GM12891 (cell line): ENCODE data around the gene WDR7.

Experiments
- POLR2A ChIP-seq: IDR thresholded peaks from 2 replicates; pipeline ENCODE4 v1.6.1; 2011; ENCODE audit warnings: low read depth, low read length, control low read depth
- POLR2AphosphoS5 ChIP-seq: IDR thresholded peaks from 2 replicates; pipeline ENCODE4 v1.6.1; 2011; ENCODE audit warnings: low read depth, low read length, control low read depth
- TAF1 ChIP-seq: IDR thresholded peaks from 2 replicates; pipeline ENCODE4 v1.6.1; 2011; ENCODE audit warnings: low read depth, low read length, control low read depth

- TF ChIP-seq POLR2A (no peak), TAF1 (no peak), POLR2AphosphoS5 (no peak)
Observed at GRCh38 chr18:56835331-56835730, 184.2 kb downstream of the WDR7 start.
